OCI-LY1 (cell line): Measurements from ENCODE around the gene GLT8D2.

Source experiments
- H2AFZ ChIP-seq: fragments of 200-600 bp; sonication (generic), shearing (Covaris generic); 2 replicates; pipeline ENCODE4 v1.6.0; 2014; ENCODE audit warnings: antibody characterized with exemption, mild to moderate bottlenecking, low read length
- H3F3A ChIP-seq: fragments of 200-600 bp; sonication (generic), shearing (Covaris generic); 2 replicates; pipeline ENCODE4 v1.6.0; 2014; ENCODE audit warnings: mild to moderate bottlenecking, antibody characterized with exemption, low read length, moderate library complexity; ENCODE audit not compliant: insufficient read depth
- H3K27ac ChIP-seq: fragments of 200-600 bp; sonication (generic); 2 replicates; pipeline ENCODE4 v1.5.1; 2014; ENCODE audit warnings: low read length, mixed run types, mild to moderate bottlenecking, low read depth; ENCODE audit not compliant: poor library complexity, severe bottlenecking
- H3K27me3 ChIP-seq: fragments of 200-600 bp; sonication (generic); 2 replicates; pipeline ENCODE4 v1.6.0; 2014; ENCODE audit warnings: antibody characterized with exemption, mild to moderate bottlenecking, low read length, moderate library complexity; ENCODE audit not compliant: insufficient read depth
- H3K36me3 ChIP-seq: fragments of 200-600 bp; sonication (generic); 2 replicates; pipeline ENCODE4 v1.6.1; 2014; ENCODE audit warnings: mild to moderate bottlenecking, antibody characterized with exemption, low read length, moderate library complexity, mixed read lengths; ENCODE audit not compliant: insufficient read depth
- H3K4me1 ChIP-seq: fragments of 200-600 bp; sonication (generic); 2 replicates; pipeline ENCODE4 v1.5.1; 2014; ENCODE audit warnings: mild to moderate bottlenecking, low read length, moderate library complexity; ENCODE audit not compliant: insufficient read depth, severe bottlenecking
- H3K4me2 ChIP-seq: fragments of 200-600 bp; sonication (generic), shearing (Covaris generic); 2 replicates; pipeline ENCODE4 v1.6.1; 2014; ENCODE audit warnings: low read length
- H3K4me3 ChIP-seq: fragments of 200-600 bp; sonication (generic); 2 replicates; pipeline ENCODE4 v1.5.1; 2014; ENCODE audit warnings: low read length, low read depth, mild to moderate bottlenecking, mixed read lengths; ENCODE audit not compliant: poor library complexity, severe bottlenecking
- H3K79me2 ChIP-seq: fragments of 200-600 bp; shearing (Covaris generic); 2 replicates; pipeline ENCODE4 v1.6.1; 2016; ENCODE audit warnings: mixed run types, low read length, mixed read lengths; ENCODE audit not compliant: insufficient read depth
- H3K9ac ChIP-seq: fragments of 200-600 bp; sonication (generic), shearing (Covaris generic); 2 replicates; pipeline ENCODE4 v1.6.1; 2014; ENCODE audit warnings: mild to moderate bottlenecking, low read length, mixed read lengths
- H3K9me2 ChIP-seq: fragments of 200-600 bp; sonication (generic), shearing (Covaris generic); 2 replicates; pipeline ENCODE4 v1.6.1; 2014; ENCODE audit warnings: low read depth, mild to moderate bottlenecking, low read length, mixed read lengths
- H3K9me3 ChIP-seq: fragments of 200-600 bp; shearing (Covaris generic); 2 replicates; pipeline ENCODE4 v1.6.1; 2014; ENCODE audit warnings: low read length, mixed read lengths
- H4K20me1 ChIP-seq: fragments of 200-600 bp; sonication (generic), shearing (Covaris generic); 2 replicates; pipeline ENCODE4 v1.6.0; 2016; ENCODE audit warnings: mild to moderate bottlenecking, low read length; ENCODE audit not compliant: insufficient read depth
- EZH2 ChIP-seq: fragments of 200-600 bp; sonication (generic), shearing (Covaris generic); IDR thresholded peaks from 2 replicates; pipeline ENCODE4 v1.8.0; 2017; ENCODE audit warnings: borderline replicate concordance, mixed run types, mild to moderate bottlenecking, antibody characterized with exemption, low read length, moderate library complexity, mixed read lengths
- TF ChIP-seq, protein P1 (sequence below): fragments of 200-600 bp; sonication (generic), shearing (Covaris generic); IDR thresholded peaks from 2 replicates; pipeline ENCODE4 v1.5.1; 2017; ENCODE audit warnings: mild to moderate bottlenecking, antibody characterized with exemption, low read length, moderate library complexity, mixed read lengths

Gene GLT8D2, protein sequence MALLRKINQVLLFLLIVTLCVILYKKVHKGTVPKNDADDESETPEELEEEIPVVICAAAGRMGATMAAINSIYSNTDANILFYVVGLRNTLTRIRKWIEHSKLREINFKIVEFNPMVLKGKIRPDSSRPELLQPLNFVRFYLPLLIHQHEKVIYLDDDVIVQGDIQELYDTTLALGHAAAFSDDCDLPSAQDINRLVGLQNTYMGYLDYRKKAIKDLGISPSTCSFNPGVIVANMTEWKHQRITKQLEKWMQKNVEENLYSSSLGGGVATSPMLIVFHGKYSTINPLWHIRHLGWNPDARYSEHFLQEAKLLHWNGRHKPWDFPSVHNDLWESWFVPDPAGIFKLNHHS

DNA sequence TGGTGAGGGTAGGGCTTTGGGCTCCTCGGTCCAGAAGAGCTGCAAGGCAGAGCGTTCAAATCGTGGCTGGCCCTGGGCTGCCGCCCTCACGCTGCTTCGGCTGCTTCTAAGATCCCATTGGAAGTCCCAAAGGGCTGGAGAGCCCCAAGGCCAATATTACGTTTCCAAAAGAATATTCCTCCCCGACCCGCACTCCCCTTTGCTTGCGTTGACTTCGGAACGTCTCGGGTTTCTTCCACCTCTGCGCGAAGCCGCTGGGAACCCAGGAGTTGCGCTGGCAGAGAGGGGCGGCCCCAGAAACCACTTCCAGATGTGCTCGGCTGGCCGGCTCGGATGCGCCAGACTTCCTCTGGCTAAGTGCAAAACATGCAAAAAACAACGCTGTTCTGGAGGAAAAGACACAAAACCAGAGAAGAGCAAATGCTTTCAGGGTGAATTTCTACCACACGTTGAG, at the start of gene GLT8D2:
GLT8D2 (minus strand) TSS at position 285 of the 454 bp plus-strand sequence. CDS start 30,539 bp downstream, outside the sequence.
- no peak within 1 kb of the TSS for H3K9ac ChIP-seq
- no peak within 1 kb of the TSS for H3K4me3 ChIP-seq
- H3K4me2 ChIP-seq = no peak within 1 kb of the TSS

DNA sequence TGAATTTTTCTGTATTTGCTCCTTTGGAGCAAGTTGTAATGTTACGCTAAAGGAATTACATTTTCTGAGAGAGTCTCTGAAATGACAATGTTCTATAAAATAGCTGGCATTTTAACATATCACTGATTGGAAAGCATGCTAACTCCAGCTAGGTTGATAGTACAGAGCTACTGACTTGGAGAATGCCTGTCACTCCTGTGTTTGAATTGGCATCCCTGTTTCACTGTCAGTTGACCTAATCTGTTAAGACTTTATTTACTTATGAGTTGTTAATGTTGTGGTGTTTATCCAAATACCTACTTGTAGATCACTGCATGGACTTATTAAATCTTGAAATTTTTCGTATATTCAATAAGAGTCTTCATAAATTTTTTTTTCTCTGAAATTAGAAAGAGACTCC, 48.0 kb upstream of the GLT8D2 start:
- Histone ChIP-seq H3K36me3 (peaks cover 4% of the 10 kb centered on the region; the same call in 1 of the 2 replicates), H3K4me3 (no peak overlapping the region), H3K9ac (no peak overlapping the region)

More for the DNA sequence above, at the start of gene GLT8D2:
- Histone ChIP-seq H3K36me3 (no peaks in the 10 kb centered on the region), H3K4me1 (no peaks in the 10 kb centered on the region), H2AFZ (no peak within 1 kb of the TSS), H3F3A (no peaks in the 10 kb centered on the region), H3K79me2 (no peaks in the 10 kb centered on the region), H3K9me3 (no peaks in the 10 kb centered on the region), H3K27ac (no peak within 1 kb of the TSS), H3K27me3 (no peaks in the 10 kb centered on the region), H3K9me2 (no peaks in the 10 kb centered on the region), H4K20me1 (no peaks in the 10 kb centered on the region)
- no peak for TF ChIP-seq EZH2
- TF ChIP-seq, protein P1, sequence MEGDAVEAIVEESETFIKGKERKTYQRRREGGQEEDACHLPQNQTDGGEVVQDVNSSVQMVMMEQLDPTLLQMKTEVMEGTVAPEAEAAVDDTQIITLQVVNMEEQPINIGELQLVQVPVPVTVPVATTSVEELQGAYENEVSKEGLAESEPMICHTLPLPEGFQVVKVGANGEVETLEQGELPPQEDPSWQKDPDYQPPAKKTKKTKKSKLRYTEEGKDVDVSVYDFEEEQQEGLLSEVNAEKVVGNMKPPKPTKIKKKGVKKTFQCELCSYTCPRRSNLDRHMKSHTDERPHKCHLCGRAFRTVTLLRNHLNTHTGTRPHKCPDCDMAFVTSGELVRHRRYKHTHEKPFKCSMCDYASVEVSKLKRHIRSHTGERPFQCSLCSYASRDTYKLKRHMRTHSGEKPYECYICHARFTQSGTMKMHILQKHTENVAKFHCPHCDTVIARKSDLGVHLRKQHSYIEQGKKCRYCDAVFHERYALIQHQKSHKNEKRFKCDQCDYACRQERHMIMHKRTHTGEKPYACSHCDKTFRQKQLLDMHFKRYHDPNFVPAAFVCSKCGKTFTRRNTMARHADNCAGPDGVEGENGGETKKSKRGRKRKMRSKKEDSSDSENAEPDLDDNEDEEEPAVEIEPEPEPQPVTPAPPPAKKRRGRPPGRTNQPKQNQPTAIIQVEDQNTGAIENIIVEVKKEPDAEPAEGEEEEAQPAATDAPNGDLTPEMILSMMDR = no peak

DNA sequence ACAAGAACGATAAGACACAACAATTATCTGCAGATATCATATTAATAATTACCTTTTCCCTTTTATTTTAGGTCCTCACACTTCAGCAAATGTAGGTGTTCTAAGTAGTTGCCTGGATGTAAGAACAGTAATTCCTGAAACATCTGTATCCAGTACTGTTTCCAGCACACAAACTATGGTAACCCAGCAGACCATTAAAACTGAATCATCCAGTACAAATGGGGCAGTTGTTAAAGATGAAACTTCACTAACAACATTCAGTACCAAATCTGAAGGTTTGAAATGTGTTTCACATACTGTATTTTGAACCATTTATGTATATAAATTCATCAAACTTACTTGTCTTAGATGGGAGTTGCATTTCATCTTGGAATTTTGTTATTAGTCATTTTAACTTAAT, 45.3 kb upstream of the GLT8D2 start:
- no peak for TF ChIP-seq EZH2
- TF ChIP-seq, protein P1 = no peak
- H3K4me1 ChIP-seq = no peaks in the 10 kb centered on the region
- H3K9ac ChIP-seq = no peak overlapping the region
- no peak overlapping the region for H3K27ac ChIP-seq
- H3K79me2 ChIP-seq = no peaks in the 10 kb centered on the region
- H3K4me2 ChIP-seq = no peak overlapping the region
- H4K20me1 ChIP-seq = no peaks in the 10 kb centered on the region
- no peaks in the 10 kb centered on the region for H3K27me3 ChIP-seq
- H3K9me3 ChIP-seq = no peaks in the 10 kb centered on the region
- no peaks in the 10 kb centered on the region for H3F3A ChIP-seq
- no peak overlapping the region for H2AFZ ChIP-seq
- no peaks in the 10 kb centered on the region for H3K9me2 ChIP-seq
- H3K36me3 ChIP-seq = peaks cover 4% of the 10 kb centered on the region; the same call in 1 of the 2 replicates
- H3K4me3 ChIP-seq = no peak overlapping the region

More for the DNA sequence above, 48.0 kb upstream of the GLT8D2 start:
- H3F3A ChIP-seq = no peaks in the 10 kb centered on the region
- no peaks in the 10 kb centered on the region for H4K20me1 ChIP-seq
- no peak overlapping the region for H3K4me2 ChIP-seq
- H3K27ac ChIP-seq = no peak overlapping the region
- no peaks in the 10 kb centered on the region for H3K4me1 ChIP-seq
- H3K9me2 ChIP-seq = no peaks in the 10 kb centered on the region
- no peaks in the 10 kb centered on the region for H3K79me2 ChIP-seq
- no peaks in the 10 kb centered on the region for H3K9me3 ChIP-seq
- H3K27me3 ChIP-seq = no peaks in the 10 kb centered on the region
- no peak overlapping the region for H2AFZ ChIP-seq
- TF ChIP-seq EZH2 = no peak
- TF ChIP-seq, protein P1 = no peak
